OCI-LY1 (cell line): ENCODE results near the gene SLC39A6.
"Not testable (repeated sequence)": the region's sequence is repeated elsewhere in the genome, so short reads cannot be mapped to it uniquely, and the experiment has no call there.

Source experiments
- H2AFZ ChIP-seq: fragments of 200-600 bp; sonication (generic), shearing (Covaris generic); 2 replicates; pipeline ENCODE4 v1.6.0; 2014; ENCODE audit warnings: antibody characterized with exemption, mild to moderate bottlenecking, low read length
- H3F3A ChIP-seq: fragments of 200-600 bp; sonication (generic), shearing (Covaris generic); 2 replicates; pipeline ENCODE4 v1.6.0; 2014; ENCODE audit warnings: mild to moderate bottlenecking, antibody characterized with exemption, low read length, moderate library complexity; ENCODE audit not compliant: insufficient read depth
- H3K27ac ChIP-seq: fragments of 200-600 bp; sonication (generic); 2 replicates; pipeline ENCODE4 v1.5.1; 2014; ENCODE audit warnings: low read length, mixed run types, mild to moderate bottlenecking, low read depth; ENCODE audit not compliant: poor library complexity, severe bottlenecking
- H3K27me3 ChIP-seq: fragments of 200-600 bp; sonication (generic); 2 replicates; pipeline ENCODE4 v1.6.0; 2014; ENCODE audit warnings: antibody characterized with exemption, mild to moderate bottlenecking, low read length, moderate library complexity; ENCODE audit not compliant: insufficient read depth
- H3K36me3 ChIP-seq: fragments of 200-600 bp; sonication (generic); 2 replicates; pipeline ENCODE4 v1.6.1; 2014; ENCODE audit warnings: mild to moderate bottlenecking, antibody characterized with exemption, low read length, moderate library complexity, mixed read lengths; ENCODE audit not compliant: insufficient read depth
- H3K4me1 ChIP-seq: fragments of 200-600 bp; sonication (generic); 2 replicates; pipeline ENCODE4 v1.5.1; 2014; ENCODE audit warnings: mild to moderate bottlenecking, low read length, moderate library complexity; ENCODE audit not compliant: insufficient read depth, severe bottlenecking
- H3K4me2 ChIP-seq: fragments of 200-600 bp; sonication (generic), shearing (Covaris generic); 2 replicates; pipeline ENCODE4 v1.6.1; 2014; ENCODE audit warnings: low read length
- H3K4me3 ChIP-seq: fragments of 200-600 bp; sonication (generic); 2 replicates; pipeline ENCODE4 v1.5.1; 2014; ENCODE audit warnings: low read length, low read depth, mild to moderate bottlenecking, mixed read lengths; ENCODE audit not compliant: poor library complexity, severe bottlenecking
- H3K79me2 ChIP-seq: fragments of 200-600 bp; shearing (Covaris generic); 2 replicates; pipeline ENCODE4 v1.6.1; 2016; ENCODE audit warnings: mixed run types, low read length, mixed read lengths; ENCODE audit not compliant: insufficient read depth
- H3K9ac ChIP-seq: fragments of 200-600 bp; sonication (generic), shearing (Covaris generic); 2 replicates; pipeline ENCODE4 v1.6.1; 2014; ENCODE audit warnings: mild to moderate bottlenecking, low read length, mixed read lengths
- H3K9me2 ChIP-seq: fragments of 200-600 bp; sonication (generic), shearing (Covaris generic); 2 replicates; pipeline ENCODE4 v1.6.1; 2014; ENCODE audit warnings: low read depth, mild to moderate bottlenecking, low read length, mixed read lengths
- H3K9me3 ChIP-seq: fragments of 200-600 bp; shearing (Covaris generic); 2 replicates; pipeline ENCODE4 v1.6.1; 2014; ENCODE audit warnings: low read length, mixed read lengths
- H4K20me1 ChIP-seq: fragments of 200-600 bp; sonication (generic), shearing (Covaris generic); 2 replicates; pipeline ENCODE4 v1.6.0; 2016; ENCODE audit warnings: mild to moderate bottlenecking, low read length; ENCODE audit not compliant: insufficient read depth
- CTCF ChIP-seq: fragments of 200-600 bp; sonication (generic), shearing (Covaris generic); IDR thresholded peaks from 2 replicates; pipeline ENCODE4 v1.5.1; 2017; ENCODE audit warnings: mild to moderate bottlenecking, antibody characterized with exemption, low read length, moderate library complexity, mixed read lengths
- EZH2 ChIP-seq: fragments of 200-600 bp; sonication (generic), shearing (Covaris generic); IDR thresholded peaks from 2 replicates; pipeline ENCODE4 v1.8.0; 2017; ENCODE audit warnings: borderline replicate concordance, mixed run types, mild to moderate bottlenecking, antibody characterized with exemption, low read length, moderate library complexity, mixed read lengths

The SLC39A6 gene

GRCh38 chr18:36078751-36079529 lies 50.2 kb downstream of the SLC39A6 start:
- no peaks in the 10 kb centered on the region for H4K20me1 ChIP-seq
- H3K4me3 ChIP-seq: no peak overlapping the region
- H3F3A ChIP-seq: no peaks in the 10 kb centered on the region
- H3K79me2 ChIP-seq: no peaks in the 10 kb centered on the region
- no peak overlapping the region for H3K9ac ChIP-seq
- H3K4me1 ChIP-seq: no peaks in the 10 kb centered on the region
- TF ChIP-seq EZH2: no peak
- TF ChIP-seq CTCF: no peak
- no peak overlapping the region for H3K27ac ChIP-seq
- H3K9me3 ChIP-seq: 0 out of 2 replicates have a peak, but pooled peaks cover 5% of the 10 kb centered on the region
- no peak overlapping the region for H2AFZ ChIP-seq
- no peaks in the 10 kb centered on the region for H3K9me2 ChIP-seq
- H3K36me3 ChIP-seq: no peaks in the 10 kb centered on the region
- H3K27me3 ChIP-seq: no peaks in the 10 kb centered on the region; the same call in 1 of the 2 replicates
- H3K4me2 ChIP-seq: no peak overlapping the region

GRCh38 chr18:36077764-36078163 lies 51.4 kb downstream of the SLC39A6 start:
- not testable (repeated sequence) for H3F3A ChIP-seq, H3K9me2 ChIP-seq, H3K4me2 ChIP-seq, H3K36me3 ChIP-seq, H3K27me3 ChIP-seq, H2AFZ ChIP-seq, H3K9me3 ChIP-seq, H3K4me3 ChIP-seq, H3K4me1 ChIP-seq, H3K79me2 ChIP-seq, H4K20me1 ChIP-seq, H3K27ac ChIP-seq, H3K9ac ChIP-seq

GRCh38 chr18:36075862-36076587 lies 53.1 kb downstream of the SLC39A6 start:
- no peak overlapping the region for H3K9ac ChIP-seq
- no peaks in the 10 kb centered on the region for H4K20me1 ChIP-seq
- H2AFZ ChIP-seq: no peak overlapping the region
- H3K4me1 ChIP-seq: no peaks in the 10 kb centered on the region
- no peak overlapping the region for H3K27ac ChIP-seq
- no peaks in the 10 kb centered on the region; the same call in 1 of the 2 replicates for H3K27me3 ChIP-seq
- H3K4me2 ChIP-seq: no peak overlapping the region
- H3K9me3 ChIP-seq: 0 out of 2 replicates have a peak, but pooled peaks cover under 1% of the 10 kb centered on the region
- no peaks in the 10 kb centered on the region for H3K79me2 ChIP-seq
- no peak overlapping the region for H3K4me3 ChIP-seq
- no peaks in the 10 kb centered on the region for H3F3A ChIP-seq
- no peaks in the 10 kb centered on the region for H3K9me2 ChIP-seq
- no peaks in the 10 kb centered on the region for H3K36me3 ChIP-seq
- no peak for TF ChIP-seq CTCF
- no peak for TF ChIP-seq EZH2
